ENCODE measurements around the gene CACNA1F.

- TF ChIP-seq POLR2A (IDR thresholded peaks at IDR 0.05; ENCODE audit: low read depth) (no peak), CTCF (IDR thresholded peaks at IDR 0.05) (no peak), EP300 (IDR thresholded peaks at IDR 0.05) (no peak)
These were observed 45.6 kb downstream of the CACNA1F start for GRCh38 chrX:49187526-49187925.
